ENCODE data around the gene TDO2. TPM values are rescaled to one million over a fixed set of nuclear protein-coding genes. Genes with fewer than 3 reads are reported as not detected.

Gene TDO2
- total RNA-seq, 2 experiments from 2014 or later = not detected

- no peak overlapping the region for H3K27ac ChIP-seq (ENCODE audit: low read depth, low read length, poor library complexity, severe bottlenecking)
- no peak for DNase-seq (ENCODE audit: low spot score)
- no peak overlapping the region for H2AFZ ChIP-seq (ENCODE audit: low read length)
- H4K20me1 ChIP-seq (ENCODE audit: insufficient read depth, low read length) = no peaks in the 10 kb centered on the region
- no peak overlapping the region for H3K4me3 ChIP-seq (ENCODE audit: low read depth, low read length, poor library complexity, severe bottlenecking)
- no peak overlapping the region for H3K4me2 ChIP-seq (ENCODE audit: low read length)
- H3K36me3 ChIP-seq (ENCODE audit: insufficient read depth, low read length) = no peaks in the 10 kb centered on the region
- no peaks in the 10 kb centered on the region for H3K9me3 ChIP-seq (ENCODE audit: low read length)
- H3K4me1 ChIP-seq (ENCODE audit: insufficient read depth, low read length, poor library complexity, severe bottlenecking) = no peaks in the 10 kb centered on the region
- TF ChIP-seq, protein P1, sequence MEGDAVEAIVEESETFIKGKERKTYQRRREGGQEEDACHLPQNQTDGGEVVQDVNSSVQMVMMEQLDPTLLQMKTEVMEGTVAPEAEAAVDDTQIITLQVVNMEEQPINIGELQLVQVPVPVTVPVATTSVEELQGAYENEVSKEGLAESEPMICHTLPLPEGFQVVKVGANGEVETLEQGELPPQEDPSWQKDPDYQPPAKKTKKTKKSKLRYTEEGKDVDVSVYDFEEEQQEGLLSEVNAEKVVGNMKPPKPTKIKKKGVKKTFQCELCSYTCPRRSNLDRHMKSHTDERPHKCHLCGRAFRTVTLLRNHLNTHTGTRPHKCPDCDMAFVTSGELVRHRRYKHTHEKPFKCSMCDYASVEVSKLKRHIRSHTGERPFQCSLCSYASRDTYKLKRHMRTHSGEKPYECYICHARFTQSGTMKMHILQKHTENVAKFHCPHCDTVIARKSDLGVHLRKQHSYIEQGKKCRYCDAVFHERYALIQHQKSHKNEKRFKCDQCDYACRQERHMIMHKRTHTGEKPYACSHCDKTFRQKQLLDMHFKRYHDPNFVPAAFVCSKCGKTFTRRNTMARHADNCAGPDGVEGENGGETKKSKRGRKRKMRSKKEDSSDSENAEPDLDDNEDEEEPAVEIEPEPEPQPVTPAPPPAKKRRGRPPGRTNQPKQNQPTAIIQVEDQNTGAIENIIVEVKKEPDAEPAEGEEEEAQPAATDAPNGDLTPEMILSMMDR (conservative IDR thresholded peaks at IDR 0.05; ENCODE audit: low read length) = no peak
- TF ChIP-seq EZH2phosphoT487 (IDR thresholded peaks at IDR 0.05; ENCODE audit: borderline replicate concordance, low read depth, low read length) = no peak
- ChIA-PET CTCF (ENCODE audit: unreplicated experiment) (no interaction called here), POLR2A (no interaction called here)
- H3K9me2 ChIP-seq (ENCODE audit: insufficient read depth, low read length) = no peaks in the 10 kb centered on the region
- intact Hi-C loops (cut with micrococcal nuclease; ENCODE audit: unreplicated experiment) = no loop called here
- H3K79me2 ChIP-seq (ENCODE audit: insufficient read depth, low read depth, low read length) = no peaks in the 10 kb centered on the region
- no TSS peak for BruUV-seq (replicated peaks)
These were observed 51.4 kb downstream of the TDO2 start for GRCh38 chr4:155954939-155955338.

DNA sequence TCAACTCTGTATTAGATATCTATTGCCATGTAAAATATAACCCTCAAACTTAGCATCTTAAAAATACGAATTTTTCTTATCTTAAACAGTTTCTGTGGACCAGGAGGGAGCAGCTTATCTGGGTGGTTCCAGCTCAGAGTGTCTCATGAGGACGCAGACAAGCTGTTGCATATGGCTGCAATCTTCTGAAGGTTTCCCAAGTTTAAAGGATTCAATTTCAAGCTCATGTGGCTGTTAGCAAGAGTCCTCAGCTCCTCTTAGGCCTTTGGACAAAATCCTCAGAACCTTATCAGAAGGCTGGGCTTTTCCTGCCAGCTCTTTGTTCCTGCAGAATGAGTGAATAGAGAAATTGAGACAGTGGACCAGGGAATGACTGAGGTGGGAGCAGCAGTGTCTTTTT is 53.0 kb downstream of the TDO2 start:
- POLR2A ChIA-PET = no interaction called here
- CTCF ChIA-PET (ENCODE audit: unreplicated experiment) = no interaction called here
- H2AFZ ChIP-seq (ENCODE audit: low read length) = no peak overlapping the region
- no peaks in the 10 kb centered on the region for H3K36me3 ChIP-seq (ENCODE audit: insufficient read depth, low read length)
- H3K9me2 ChIP-seq (ENCODE audit: insufficient read depth, low read length) = no peaks in the 10 kb centered on the region
- no peak overlapping the region for H3K4me2 ChIP-seq (ENCODE audit: low read length)
- H3K9me3 ChIP-seq (ENCODE audit: low read length) = no peaks in the 10 kb centered on the region
- no peaks in the 10 kb centered on the region for H3K4me1 ChIP-seq (ENCODE audit: insufficient read depth, low read length, poor library complexity, severe bottlenecking)
- no TSS peak for BruUV-seq (replicated peaks)
- no peak overlapping the region for H3K4me3 ChIP-seq (ENCODE audit: low read depth, low read length, poor library complexity, severe bottlenecking)
- H3K79me2 ChIP-seq (ENCODE audit: insufficient read depth, low read depth, low read length) = no peaks in the 10 kb centered on the region
- no peak overlapping the region for H3K27ac ChIP-seq (ENCODE audit: low read depth, low read length, poor library complexity, severe bottlenecking)
- no peak for DNase-seq (ENCODE audit: low spot score)
- no peaks in the 10 kb centered on the region for H4K20me1 ChIP-seq (ENCODE audit: insufficient read depth, low read length)
- intact Hi-C loops (cut with micrococcal nuclease; ENCODE audit: unreplicated experiment) = no loop called here
- TF ChIP-seq, protein P1 (conservative IDR thresholded peaks at IDR 0.05; ENCODE audit: low read length) = no peak
- no peak for TF ChIP-seq EZH2phosphoT487 (IDR thresholded peaks at IDR 0.05; ENCODE audit: borderline replicate concordance, low read depth, low read length)

GRCh38 chr4:155959417-155959816 is 55.9 kb downstream of the TDO2 start:
- Histone ChIP-seq H3K36me3 (ENCODE audit: insufficient read depth, low read length) (no peaks in the 10 kb centered on the region), H4K20me1 (ENCODE audit: insufficient read depth, low read length) (no peaks in the 10 kb centered on the region), H3K27ac (ENCODE audit: low read depth, low read length, poor library complexity, severe bottlenecking) (no peak overlapping the region), H3K79me2 (ENCODE audit: insufficient read depth, low read depth, low read length) (no peaks in the 10 kb centered on the region), H3K9me3 (ENCODE audit: low read length) (no peaks in the 10 kb centered on the region), H3K4me3 (ENCODE audit: low read depth, low read length, poor library complexity, severe bottlenecking) (no peak overlapping the region), H3K4me1 (ENCODE audit: insufficient read depth, low read length, poor library complexity, severe bottlenecking) (no peaks in the 10 kb centered on the region), H3K9me2 (ENCODE audit: insufficient read depth, low read length) (no peaks in the 10 kb centered on the region), H3K4me2 (ENCODE audit: low read length) (no peak overlapping the region), H2AFZ (ENCODE audit: low read length) (no peak overlapping the region)
- no TSS peak for BruUV-seq (replicated peaks)
- TF ChIP-seq, protein P1 (conservative IDR thresholded peaks at IDR 0.05; ENCODE audit: low read length) = no peak
- no peak for TF ChIP-seq EZH2phosphoT487 (IDR thresholded peaks at IDR 0.05; ENCODE audit: borderline replicate concordance, low read depth, low read length)
- intact Hi-C loops (cut with micrococcal nuclease; ENCODE audit: unreplicated experiment) = no loop called here
- ChIA-PET POLR2A (no interaction called here), CTCF (ENCODE audit: unreplicated experiment) (no interaction called here)
- no peak for DNase-seq (ENCODE audit: low spot score)

Data from OCI-LY7 (cell line).